ENCODE measurements around the gene ABCA12.

Gene ABCA12

GRCh38 chr2:214934006-214934405 is 204.4 kb downstream of the ABCA12 start:
- no peak for DNase-seq (ENCODE audit: low read depth in 3 of 3)

GRCh38 chr2:214904634-214905033 is 233.8 kb downstream of the ABCA12 start:
- no peak for DNase-seq (ENCODE audit: low read depth in 3 of 3)

- no peak for DNase-seq (ENCODE audit: low read depth in 3 of 3)
These were observed 234.2 kb downstream of the ABCA12 start for GRCh38 chr2:214904176-214904575.

- no peak for DNase-seq (ENCODE audit: low read depth in 3 of 3)
These were observed 236.1 kb downstream of the ABCA12 start for GRCh38 chr2:214902286-214902685.

GRCh38 chr2:214899751-214900150 is 238.7 kb downstream of the ABCA12 start:
- DNase-seq (ENCODE audit: low read depth in 3 of 3), result no peak

- DNase-seq (ENCODE audit: low read depth in 3 of 3), result no peak
These were observed 242.2 kb downstream of the ABCA12 start for GRCh38 chr2:214896274-214896673.

- DNase-seq (ENCODE audit: low read depth in 3 of 3), result no peak
These were observed 243.0 kb downstream of the ABCA12 start for GRCh38 chr2:214895469-214895868.

- DNase-seq (ENCODE audit: low read depth in 3 of 3), result no peak
These were observed 249.1 kb downstream of the ABCA12 start for GRCh38 chr2:214889301-214889700.

GRCh38 chr2:214881647-214882202 is 256.7 kb downstream of the ABCA12 start:
- DNase-seq (ENCODE audit: low read depth in 3 of 3), result no peak

Measured in stimulated activated CD4-positive, alpha-beta T cell treated with anti-CD3 and anti-CD28 coated beads, TNF-alpha, amount 100 ng/mL, for 24 hours (primary cell).